Mammary epithelial cell (primary cell): ENCODE data around the gene KLF2.

Experiments used
- CTCF ChIP-seq, 2 donors: IDR thresholded peaks in 1 of 2; conservative IDR thresholded peaks in 1 of 2; 2 replicates each; pipeline ENCODE4 v1.5.1; 2011 to 2012; ENCODE audit warnings: inconsistent platforms in 2 of 2, low read length in 2 of 2, mild to moderate bottlenecking in 2 of 2, control low read depth in 1 of 2, low read depth in 1 of 2; ENCODE audit not compliant: insufficient read depth in 1 of 2; ENCODE audit errors: extremely low read depth in 1 of 2
- EZH2 ChIP-seq: IDR thresholded peaks from 2 replicates; pipeline ENCODE4 v1.6.1; 2012; ENCODE audit warnings: low read length, inconsistent platforms, borderline replicate concordance

GRCh38 chr19:16369664-16370576 is 45.3 kb downstream of the KLF2 start:
- TF ChIP-seq CTCF (conservative IDR thresholded peaks at IDR 0.05 in 1 of 2, IDR thresholded peaks at IDR 0.05 in 1 of 2; ENCODE audit: extremely low read depth in 1 of 2, insufficient read depth in 1 of 2, low read depth in 1 of 2, low read length in 2 of 2) (no peak), EZH2 (no peak)
